Mesothelial cell of epicardium (in vitro differentiated cells): ENCODE measurements around the gene CDH4. TPM values are rescaled to one million over a fixed set of nuclear protein-coding genes. Genes with fewer than 3 reads are reported as not detected.

Experiments used
- DNase-seq, 2 experiments: peaks; one replicate each; pipeline ENCODE4 v3.0.0; 2021; ENCODE audit warnings: low spot score in 2 of 2; ENCODE audit not compliant: unreplicated experiment in 2 of 2
- H3K27ac Mint-ChIP-seq: 2 replicates; pipeline ENCODE4 v1.8.0; 2021; ENCODE audit warnings: mixed read lengths
- H3K27me3 Mint-ChIP-seq: 2 replicates; pipeline ENCODE4 v1.8.0; 2021; ENCODE audit warnings: low read depth, mixed read lengths
- H3K36me3 Mint-ChIP-seq: 2 replicates; pipeline ENCODE4 v1.8.0; 2021; ENCODE audit warnings: mixed read lengths
- H3K4me1 Mint-ChIP-seq: 2 replicates; pipeline ENCODE4 v1.8.0; 2021; ENCODE audit warnings: mixed read lengths
- H3K4me3 Mint-ChIP-seq: 2 replicates; pipeline ENCODE4 v1.8.0; 2021; ENCODE audit warnings: mild to moderate bottlenecking, moderate library complexity, mixed read lengths
- H3K9me3 Mint-ChIP-seq: 2 replicates; pipeline ENCODE4 v1.8.0; 2021; ENCODE audit warnings: mixed read lengths
- CTCF ChIP-seq: fragments of 200-600 bp; sonication (generic); IDR thresholded peaks from one replicate; pipeline ENCODE4 v1.5.0; 2021; ENCODE audit warnings: antibody characterized with exemption; ENCODE audit not compliant: unreplicated experiment
- total RNA-seq: library from RNA; stranded (reverse); gene quantifications from 3 replicates; pipeline ENCODE4 v1.2.1, GENCODE V29; 2021

The CDH4 gene
- total RNA-seq, 1 donor from 2014 or later = 1.1 TPM

DNA sequence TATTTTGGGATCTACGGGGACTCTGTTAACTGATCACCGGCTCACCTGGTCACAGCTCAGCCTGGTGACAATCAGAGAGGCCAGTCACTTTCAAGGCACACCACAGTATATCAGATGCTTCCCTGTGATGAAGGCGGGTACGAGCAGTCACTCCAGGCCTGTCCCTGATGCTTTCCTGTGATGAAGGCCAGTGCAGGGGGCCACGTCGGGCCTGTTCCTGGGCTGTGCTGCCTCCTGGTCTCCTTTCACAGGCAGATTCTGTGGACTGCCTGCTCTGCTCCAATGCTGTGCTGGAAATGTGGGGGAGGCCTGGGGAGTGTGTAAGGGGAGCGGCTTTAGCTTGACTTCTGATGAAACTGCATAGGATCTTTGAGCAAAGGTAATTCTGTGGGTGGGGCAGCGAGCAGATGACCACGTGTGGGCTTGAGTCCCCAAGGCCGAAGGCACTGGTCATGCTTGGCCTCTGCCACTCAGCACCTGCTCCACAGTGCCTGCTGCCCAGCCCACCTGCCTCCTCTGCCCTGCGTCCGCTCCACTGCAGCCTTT lies 441.1 kb downstream of the CDH4 start:
- Mint-ChIP-seq H3K36me3 (no peaks in the 10 kb centered on the region), H3K27ac (no peak overlapping the region), H3K27me3 (peaks cover 27% of the 10 kb centered on the region), H3K9me3 (no peaks in the 10 kb centered on the region), H3K4me3 (no peak overlapping the region), H3K4me1 (no peaks in the 10 kb centered on the region)
- no peak for TF ChIP-seq CTCF
- no peak for DNase-seq

DNA sequence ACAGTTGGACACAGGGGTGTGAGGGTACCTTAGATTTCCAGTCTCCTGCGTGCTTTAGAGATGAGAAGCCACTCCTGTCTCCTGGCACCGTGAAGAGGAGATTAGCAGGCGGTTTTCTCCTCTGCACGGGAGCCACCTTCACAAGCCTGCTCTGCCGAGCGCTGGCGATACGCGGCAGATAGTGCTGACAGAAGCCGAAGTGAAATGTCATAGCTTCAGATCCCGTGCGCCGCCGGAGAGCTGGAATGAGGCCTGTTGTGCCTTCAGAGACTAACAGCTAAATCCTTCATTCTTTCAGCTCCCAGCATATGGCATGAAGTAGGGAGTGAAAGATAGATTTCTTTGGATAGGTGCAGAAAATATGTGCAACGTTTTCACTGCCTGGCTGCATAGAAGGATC lies 442.6 kb downstream of the CDH4 start:
- Mint-ChIP-seq H3K9me3 (no peaks in the 10 kb centered on the region), H3K4me1 (no peaks in the 10 kb centered on the region), H3K27me3 (peaks cover 22% of the 10 kb centered on the region), H3K4me3 (no peak overlapping the region), H3K27ac (no peak overlapping the region), H3K36me3 (no peaks in the 10 kb centered on the region)
- no peak for DNase-seq
- TF ChIP-seq CTCF = no peak

- no peak overlapping the region for H3K27ac Mint-ChIP-seq
- H3K36me3 Mint-ChIP-seq = no peaks in the 10 kb centered on the region
- H3K27me3 Mint-ChIP-seq = peaks cover 12% of the 10 kb centered on the region
- no peaks in the 10 kb centered on the region for H3K4me1 Mint-ChIP-seq
- DNase-seq = no peak
- no peak overlapping the region for H3K4me3 Mint-ChIP-seq
- no peak for TF ChIP-seq CTCF
- no peaks in the 10 kb centered on the region for H3K9me3 Mint-ChIP-seq
These were observed 443.7 kb downstream of the CDH4 start for GRCh38 chr20:61695741-61696140.

- no peaks in the 10 kb centered on the region for H3K36me3 Mint-ChIP-seq
- no peak for DNase-seq
- no peak overlapping the region for H3K4me3 Mint-ChIP-seq
- TF ChIP-seq CTCF = no peak
- no peak overlapping the region for H3K27ac Mint-ChIP-seq
- no peaks in the 10 kb centered on the region for H3K9me3 Mint-ChIP-seq
- H3K4me1 Mint-ChIP-seq = no peaks in the 10 kb centered on the region
- H3K27me3 Mint-ChIP-seq = peaks cover 12% of the 10 kb centered on the region
These were observed 444.2 kb downstream of the CDH4 start for GRCh38 chr20:61696181-61696735.

DNA sequence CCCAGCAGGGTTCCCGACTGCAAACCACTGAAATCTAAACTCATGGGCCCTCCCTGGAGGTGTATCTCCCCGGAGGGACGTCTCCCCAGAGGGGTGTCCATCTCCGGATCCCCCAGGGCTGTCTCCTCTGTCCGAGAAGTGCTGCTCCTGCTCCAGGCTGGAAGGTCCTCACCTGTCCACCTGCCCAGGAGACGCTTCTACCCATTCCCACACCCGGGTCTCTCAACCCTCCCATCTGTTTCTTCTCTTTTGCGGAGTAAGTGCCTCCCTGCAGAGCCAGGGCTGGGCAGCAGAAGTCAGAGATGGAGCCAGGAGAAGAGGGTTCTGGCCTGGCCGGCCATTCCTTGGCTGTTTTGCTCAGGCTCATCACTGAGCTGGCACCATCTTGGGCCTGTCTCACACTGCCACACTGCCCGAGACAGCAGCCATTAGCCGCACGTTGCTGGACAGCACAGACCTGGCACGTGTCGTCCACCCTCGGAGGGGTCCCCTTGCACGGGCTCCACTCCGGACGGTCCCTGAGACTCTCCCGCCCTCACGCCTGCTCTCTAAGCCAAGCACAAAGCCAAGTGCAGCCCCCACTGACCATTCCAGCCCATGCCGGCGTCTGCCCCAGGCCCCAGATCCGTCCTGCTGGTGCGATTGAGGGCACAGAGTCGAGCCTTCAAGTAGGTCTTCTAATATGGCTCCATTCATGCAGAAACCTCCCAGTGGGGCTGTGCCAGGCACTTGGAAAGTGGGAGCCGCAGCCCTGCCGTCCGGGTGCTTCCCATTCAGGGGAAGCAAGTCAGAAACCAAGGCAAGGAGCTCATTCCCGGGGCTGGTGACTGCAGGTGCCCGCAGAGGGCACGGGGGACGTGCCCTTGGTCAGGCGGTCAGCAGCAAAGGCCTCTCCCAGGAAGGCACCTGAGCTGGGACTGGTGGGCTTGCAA lies 445.9 kb downstream of the CDH4 start:
- DNase-seq = no peak
- H3K4me1 Mint-ChIP-seq = no peaks in the 10 kb centered on the region
- no peak overlapping the region for H3K27ac Mint-ChIP-seq
- peaks cover 15% of the 10 kb centered on the region for H3K27me3 Mint-ChIP-seq
- no peak for TF ChIP-seq CTCF
- no peaks in the 10 kb centered on the region for H3K9me3 Mint-ChIP-seq
- H3K4me3 Mint-ChIP-seq = no peak overlapping the region
- no peaks in the 10 kb centered on the region for H3K36me3 Mint-ChIP-seq
